PC-3 (cell line): ENCODE measurements around the gene NIN.

ENCODE experiments used
- EZH2 ChIP-seq: fragments of 300-600 bp; sonication (generic); IDR thresholded peaks from one replicate; pipeline ENCODE4 v1.6.1; 2017; ENCODE audit warnings: antibody characterized with exemption, mild to moderate bottlenecking, low read length; ENCODE audit not compliant: unreplicated experiment
- TF ChIP-seq, protein P1 (sequence below): fragments of 300-600 bp; sonication (generic); conservative IDR thresholded peaks from 2 replicates; pipeline ENCODE4 v1.5.1; 2017; ENCODE audit warnings: antibody characterized with exemption, low read depth, mild to moderate bottlenecking, low read length

DNA sequence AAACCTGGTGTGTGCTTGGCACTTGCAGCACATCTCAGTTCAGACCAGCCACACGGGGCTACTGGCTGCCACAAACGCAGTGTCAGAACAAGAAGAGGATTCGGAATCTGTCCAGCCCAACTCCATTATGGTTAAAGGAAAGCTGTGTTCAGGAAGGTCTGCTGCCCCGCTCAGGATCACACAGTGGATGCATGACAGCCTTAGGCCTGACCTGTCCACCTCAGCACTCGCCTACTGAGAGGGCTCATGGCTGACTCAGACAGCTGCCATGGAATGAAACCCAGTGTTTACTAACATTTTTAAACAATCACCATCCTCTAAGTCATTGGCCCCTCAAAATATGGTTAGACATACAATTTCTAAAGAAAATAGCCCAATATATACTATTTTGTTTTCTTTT is 5.6 kb upstream of the NIN start:
- TF ChIP-seq, protein P1, sequence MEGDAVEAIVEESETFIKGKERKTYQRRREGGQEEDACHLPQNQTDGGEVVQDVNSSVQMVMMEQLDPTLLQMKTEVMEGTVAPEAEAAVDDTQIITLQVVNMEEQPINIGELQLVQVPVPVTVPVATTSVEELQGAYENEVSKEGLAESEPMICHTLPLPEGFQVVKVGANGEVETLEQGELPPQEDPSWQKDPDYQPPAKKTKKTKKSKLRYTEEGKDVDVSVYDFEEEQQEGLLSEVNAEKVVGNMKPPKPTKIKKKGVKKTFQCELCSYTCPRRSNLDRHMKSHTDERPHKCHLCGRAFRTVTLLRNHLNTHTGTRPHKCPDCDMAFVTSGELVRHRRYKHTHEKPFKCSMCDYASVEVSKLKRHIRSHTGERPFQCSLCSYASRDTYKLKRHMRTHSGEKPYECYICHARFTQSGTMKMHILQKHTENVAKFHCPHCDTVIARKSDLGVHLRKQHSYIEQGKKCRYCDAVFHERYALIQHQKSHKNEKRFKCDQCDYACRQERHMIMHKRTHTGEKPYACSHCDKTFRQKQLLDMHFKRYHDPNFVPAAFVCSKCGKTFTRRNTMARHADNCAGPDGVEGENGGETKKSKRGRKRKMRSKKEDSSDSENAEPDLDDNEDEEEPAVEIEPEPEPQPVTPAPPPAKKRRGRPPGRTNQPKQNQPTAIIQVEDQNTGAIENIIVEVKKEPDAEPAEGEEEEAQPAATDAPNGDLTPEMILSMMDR, result no peak
- TF ChIP-seq EZH2, result no peak
